Prostate gland (tissue), 2 donors: ENCODE results near the gene TRPV5. TPM values are rescaled to one million over a fixed set of nuclear protein-coding genes. Genes with fewer than 3 reads are reported as not detected.

ENCODE experiments used
- DNase-seq: peaks from one replicate; pipeline ENCODE4 v3.0.0-alpha.2; 2019; ENCODE audit warnings: low spot score
- H3K27ac ChIP-seq, 2 donors: fragments of 200-600 bp; sonication (generic); 2 replicates each; pipeline ENCODE4 v1.5.1; 2017 to 2019
- H3K27me3 ChIP-seq: fragments of 200-600 bp; sonication (generic); replicated peaks from 2 replicates; pipeline ENCODE4 v1.5.1; 2019; ENCODE audit not compliant: insufficient read depth
- H3K36me3 ChIP-seq, 2 donors: fragments of 200-600 bp; sonication (generic); 1 replicate in 1 of 2; 2 replicates in 1 of 2; pipeline versions ENCODE4 v1.5.1 to v1.8.1; 2017 to 2019
- H3K4me1 ChIP-seq: fragments of 200-600 bp; sonication (generic); replicated peaks from 2 replicates; pipeline ENCODE4 v1.5.1; 2019
- H3K4me3 ChIP-seq, 2 donors: fragments of 200-600 bp; sonication (generic); 2 replicates each; pipeline ENCODE4 v1.5.1; 2017 to 2019
- H3K9me3 ChIP-seq: fragments of 200-600 bp; sonication (generic); 2 replicates; pipeline ENCODE4 v1.5.1; 2017
- CTCF ChIP-seq, 4 experiments: fragments of 200-600 bp in 2 of 4; fragments of 450-650 bp in 2 of 4; sonication (generic) in 2 of 4; IDR thresholded peaks; 1 replicate in 3 of 4; 2 replicates in 1 of 4; pipeline ENCODE4 v1.5.1; 2016 to 2019; ENCODE audit warnings: antibody characterized with exemption in 4 of 4, mild to moderate bottlenecking in 2 of 4, moderate library complexity in 2 of 4
- POLR2A ChIP-seq: fragments of 450-650 bp; IDR thresholded peaks from one replicate; pipeline ENCODE4 v1.6.1; 2016; ENCODE audit warnings: antibody characterized with exemption, mild to moderate bottlenecking
- POLR2AphosphoS5 ChIP-seq: sonication (generic); formaldehyde crosslinking; IDR thresholded peaks from one replicate; pipeline ENCODE4 v1.6.1; 2017; ENCODE audit warnings: antibody characterized with exemption
- WGBS: methylation state at CpG from one replicate; pipeline ENCODE4 v1.1.5; 2018; 5-methylcytosine and 5-hydroxymethylcytosine counted together
- intact Hi-C: fragments of 100-400 bp; cut with DNase I; formaldehyde crosslinking; loops from one replicate; pipeline ENCODE4 v1.14.2; 2022
- total RNA-seq, 2 donors: library from RNA; depleted of rRNA; stranded (reverse); fragments of >200 nt; gene quantifications; one replicate each; pipeline ENCODE4 v1.1.0, GENCODE V29; 2016

TRPV5 gene
- total RNA-seq, 2 donors from 2014 or later = not detected

- Histone ChIP-seq H3K4me1 (no peaks in the 10 kb centered on the region), H3K27ac (no peak overlapping the region), H3K9me3 (no peaks in the 10 kb centered on the region), H3K27me3 (no peaks in the 10 kb centered on the region), H3K36me3 (no peaks in the 10 kb centered on the region), H3K4me3 (no peak overlapping the region)
- intact Hi-C loops = no loop called here
- WGBS = 84% methylated on average over 6 of the region's 6 CpGs
- TF ChIP-seq POLR2A = no peak
- no peak for TF ChIP-seq CTCF (IDR thresholded peaks at IDR 0.05)
- TF ChIP-seq POLR2AphosphoS5 = no peak
- no peak for DNase-seq
These were observed 31.1 kb upstream of the TRPV5 start for GRCh38 chr7:142964502-142965246.

GRCh38 chr7:142963993-142964392 is 30.4 kb upstream of the TRPV5 start:
- Histone ChIP-seq H3K36me3 (no peaks in the 10 kb centered on the region), H3K27ac (no peak overlapping the region), H3K4me3 (no peak overlapping the region), H3K4me1 (no peaks in the 10 kb centered on the region), H3K27me3 (no peaks in the 10 kb centered on the region), H3K9me3 (no peaks in the 10 kb centered on the region)
- 96% methylated on average over 2 of the region's 2 CpGs for WGBS
- no peak for TF ChIP-seq CTCF (IDR thresholded peaks at IDR 0.05)
- TF ChIP-seq POLR2AphosphoS5 = no peak
- no peak for TF ChIP-seq POLR2A
- intact Hi-C loops = no loop called here
- no peak for DNase-seq

- no peaks in the 10 kb centered on the region for H3K9me3 ChIP-seq
- no peaks in the 10 kb centered on the region for H3K36me3 ChIP-seq
- H3K4me1 ChIP-seq = no peaks in the 10 kb centered on the region
- H3K27me3 ChIP-seq = no peaks in the 10 kb centered on the region
- intact Hi-C loops = no loop called here
- TF ChIP-seq POLR2A (no peak), POLR2AphosphoS5 (no peak), CTCF (IDR thresholded peaks at IDR 0.05) (no peak)
- H3K27ac ChIP-seq = no peak overlapping the region
- 23% methylated on average over 1 of the region's 1 CpG for WGBS
- DNase-seq = no peak
- no peak overlapping the region for H3K4me3 ChIP-seq
These were observed 29.4 kb upstream of the TRPV5 start for GRCh38 chr7:142962991-142963390.

GRCh38 chr7:142961973-142962926 is 28.7 kb upstream of the TRPV5 start, which contains the start of gene KEL:
KEL (minus strand) TSS chr7:142962363; CDS start chr7:142962206, 157 bp downstream.
- intact Hi-C loops = no loop called here
- DNase-seq = no peak
- Histone ChIP-seq H3K9me3 (no peaks in the 10 kb centered on the region), H3K27me3 (no peaks in the 10 kb centered on the region), H3K36me3 (no peaks in the 10 kb centered on the region), H3K4me3 (no peak within 1 kb of the TSS), H3K27ac (no peak within 1 kb of the TSS), H3K4me1 (no peaks in the 10 kb centered on the region)
- WGBS = 51% methylated on average over 9 of the region's 9 CpGs
- TF ChIP-seq POLR2A (no peak), POLR2AphosphoS5 (no peak), CTCF (IDR thresholded peaks at IDR 0.05) (no peak)
